Osteoblast (primary cell): Measurements from ENCODE around the gene AOPEP. TPM values are rescaled to one million over a fixed set of nuclear protein-coding genes. Genes with fewer than 3 reads are reported as not detected.

Source experiments
- DNase-seq: peaks from one replicate; pipeline ENCODE4 v3.0.0; 2011; ENCODE audit warnings: low spot score, mixed read lengths; ENCODE audit not compliant: insufficient read length; ENCODE audit errors: missing footprints
- H2AFZ ChIP-seq: 2 replicates; pipeline ENCODE4 v1.6.0; 2011; ENCODE audit warnings: mild to moderate bottlenecking, low read length
- H3K27ac ChIP-seq: 2 replicates; pipeline ENCODE4 v1.5.1; 2011; ENCODE audit warnings: mild to moderate bottlenecking, low read depth, low read length, moderate library complexity
- H3K27me3 ChIP-seq: 2 replicates; pipeline ENCODE4 v1.6.0; 2012; ENCODE audit warnings: mild to moderate bottlenecking, control low read depth, inconsistent platforms, low read length, moderate library complexity; ENCODE audit not compliant: insufficient read depth
- H3K36me3 ChIP-seq: 2 replicates; pipeline ENCODE4 v1.5.1; 2011; ENCODE audit warnings: mild to moderate bottlenecking, low read length, control low read depth, moderate library complexity; ENCODE audit not compliant: insufficient read depth
- H3K4me1 ChIP-seq: 2 replicates; pipeline ENCODE4 v1.5.1; 2011; ENCODE audit warnings: mild to moderate bottlenecking, low read length, control low read depth, moderate library complexity; ENCODE audit not compliant: insufficient read depth
- H3K4me2 ChIP-seq: 2 replicates; pipeline ENCODE4 v1.6.0; 2011; ENCODE audit warnings: mild to moderate bottlenecking, low read length; ENCODE audit not compliant: insufficient read depth
- H3K4me3 ChIP-seq: fragments of 200-600 bp; sonication (generic); 3 replicates; pipeline ENCODE4 v1.5.1; 2012; ENCODE audit warnings: mild to moderate bottlenecking, low read length, inconsistent platforms; ENCODE audit not compliant: insufficient read depth
- H3K79me2 ChIP-seq: 2 replicates; pipeline ENCODE4 v1.6.0; 2012; ENCODE audit warnings: mild to moderate bottlenecking, low read length, control low read depth, inconsistent platforms; ENCODE audit not compliant: insufficient read depth
- H3K9me3 ChIP-seq: 2 replicates; pipeline ENCODE4 v1.5.1; 2011; ENCODE audit warnings: low read depth, low read length, control low read depth
- H4K20me1 ChIP-seq: 2 replicates; pipeline ENCODE4 v1.6.0; 2012; ENCODE audit warnings: mild to moderate bottlenecking, low read length, control low read depth; ENCODE audit not compliant: insufficient read depth
- CTCF ChIP-seq: IDR thresholded peaks from 2 replicates; pipeline ENCODE4 v1.5.1; 2011; ENCODE audit warnings: mild to moderate bottlenecking, low read depth, low read length, moderate library complexity; ENCODE audit errors: extremely low read depth
- total RNA-seq: library from RNA; depleted of rRNA; stranded (reverse); fragments of >200 nt; gene quantifications from 2 replicates; pipeline ENCODE4 v1.2.3, GENCODE V29; 2012

AOPEP gene
- total RNA-seq, 1 donor = 131 TPM

- Histone ChIP-seq H3K27ac (peak overlapping the region; percentile 8), H3K4me2 (no peak overlapping the region)
- DNase-seq = no peak
Measured at GRCh38 chr9:94772144-94772543, 45.6 kb downstream of the AOPEP start.

GRCh38 chr9:94772639-94773303, 46.3 kb downstream of the AOPEP start:
- H3K36me3 ChIP-seq = no peaks in the 10 kb centered on the region
- no peak overlapping the region for H2AFZ ChIP-seq
- no peak overlapping the region for H3K4me2 ChIP-seq
- H3K4me1 ChIP-seq = peaks cover 5% of the 10 kb centered on the region
- DNase-seq = no peak
- TF ChIP-seq CTCF = no peak
- H3K79me2 ChIP-seq = peaks cover 29% of the 10 kb centered on the region
- no peaks in the 10 kb centered on the region for H3K9me3 ChIP-seq
- H4K20me1 ChIP-seq = no peaks in the 10 kb centered on the region
- H3K4me3 ChIP-seq = no peak overlapping the region
- H3K27me3 ChIP-seq = no peaks in the 10 kb centered on the region
- H3K27ac ChIP-seq = peak overlapping the region; percentile 8

More at GRCh38 chr9:94772144-94772543, 45.6 kb downstream of the AOPEP start:
- H3K4me1 ChIP-seq = peaks cover 5% of the 10 kb centered on the region
- H3K79me2 ChIP-seq = peaks cover 29% of the 10 kb centered on the region
- H3K4me3 ChIP-seq = no peak overlapping the region
- no peaks in the 10 kb centered on the region for H3K9me3 ChIP-seq
- H3K36me3 ChIP-seq = no peaks in the 10 kb centered on the region
- H3K27me3 ChIP-seq = no peaks in the 10 kb centered on the region
- no peak for TF ChIP-seq CTCF
- H4K20me1 ChIP-seq = no peaks in the 10 kb centered on the region
- no peak overlapping the region for H2AFZ ChIP-seq

GRCh38 chr9:94773655-94774054, 47.2 kb downstream of the AOPEP start:
- H3K27ac ChIP-seq = no peak overlapping the region
- H3K4me1 ChIP-seq = peaks cover 5% of the 10 kb centered on the region
- no peak for DNase-seq
- H3K79me2 ChIP-seq = peaks cover 25% of the 10 kb centered on the region
- no peaks in the 10 kb centered on the region for H3K27me3 ChIP-seq
- no peak for TF ChIP-seq CTCF
- H4K20me1 ChIP-seq = no peaks in the 10 kb centered on the region
- no peak overlapping the region for H3K4me2 ChIP-seq
- no peak overlapping the region for H2AFZ ChIP-seq
- no peaks in the 10 kb centered on the region for H3K36me3 ChIP-seq
- H3K9me3 ChIP-seq = no peaks in the 10 kb centered on the region
- H3K4me3 ChIP-seq = no peak overlapping the region

- Histone ChIP-seq H3K4me1 (peaks cover 22% of the 10 kb centered on the region), H3K27ac (no peak overlapping the region), H3K27me3 (no peaks in the 10 kb centered on the region), H4K20me1 (no peaks in the 10 kb centered on the region), H2AFZ (no peak overlapping the region), H3K4me2 (no peak overlapping the region), H3K79me2 (peaks cover 10% of the 10 kb centered on the region), H3K36me3 (no peaks in the 10 kb centered on the region), H3K9me3 (no peaks in the 10 kb centered on the region), H3K4me3 (no peak overlapping the region)
- no peak for TF ChIP-seq CTCF
- no peak for DNase-seq
Measured at GRCh38 chr9:94778013-94778412, 51.5 kb downstream of the AOPEP start.
